Aorta (tissue), 5 donors: ENCODE measurements around the gene FAM3A. TPM values are rescaled to one million over a fixed set of nuclear protein-coding genes. Genes with fewer than 3 reads are reported as not detected.

Experiments
- ATAC-seq: fragments of 200-7000 bp; cut with Tn5 transposase; one replicate; pipeline ENCODE4 v1.9.1; 2022; ENCODE audit warnings: moderate library complexity; ENCODE audit not compliant: low FRiP score
- DNase-seq, 2 donors: peaks; one replicate each; pipeline ENCODE4 v3.0.0-alpha.2; 2020
- H3K27ac ChIP-seq, 2 donors: one replicate each; pipeline ENCODE4 v1.5.1; 2013; ENCODE audit warnings: low read length in 2 of 2, mild to moderate bottlenecking in 2 of 2, moderate library complexity in 2 of 2, control low read depth in 1 of 2, inconsistent platforms in 1 of 2, low read depth in 1 of 2
- H3K27me3 ChIP-seq, 2 donors: one replicate each; pipeline ENCODE4 v1.6.1; 2013; ENCODE audit warnings: control low read depth in 1 of 2, low read length in 1 of 2, mild to moderate bottlenecking in 1 of 2, moderate library complexity in 1 of 2; ENCODE audit not compliant: insufficient read depth in 2 of 2, control insufficient read depth in 1 of 2
- H3K36me3 ChIP-seq, 2 donors: one replicate each; pipeline ENCODE4 v1.6.1; 2013; ENCODE audit warnings: control low read depth in 1 of 2, low read length in 1 of 2, mild to moderate bottlenecking in 1 of 2; ENCODE audit not compliant: insufficient read depth in 2 of 2, control insufficient read depth in 1 of 2
- H3K4me1 ChIP-seq, 2 donors: one replicate each; pipeline ENCODE4 v1.6.1; 2013; ENCODE audit warnings: low read length in 2 of 2, control low read depth in 1 of 2, mild to moderate bottlenecking in 1 of 2, moderate library complexity in 1 of 2; ENCODE audit not compliant: insufficient read depth in 2 of 2, control insufficient read depth in 1 of 2
- H3K4me3 ChIP-seq, 2 donors: one replicate each; pipeline ENCODE4 v1.5.1; 2013; ENCODE audit warnings: low read length in 2 of 2, control low read depth in 1 of 2, mild to moderate bottlenecking in 1 of 2
- H3K9me3 ChIP-seq: one replicate; pipeline ENCODE4 v1.6.1; 2013; ENCODE audit warnings: mild to moderate bottlenecking, low read length; ENCODE audit not compliant: control insufficient read depth
- WGBS, 2 donors: extraction: QIAGEN DNeasy Blood & Tissue Kit; methylation state at CpG; one replicate each; pipeline ENCODE4 v1.1.7; 2013; 5-methylcytosine and 5-hydroxymethylcytosine counted together
- intact Hi-C, 2 donors: fragments of 100-400 bp; cut with DNase I; formaldehyde crosslinking; loops; one replicate each; pipeline versions ENCODE4 v1.14.2 to v1.15.0; 2022
- polyA plus RNA-seq, 2 donors: library from polyadenylated mRNA; stranded (reverse); fragments of 200-250 nt; gene quantifications; one replicate each; pipeline ENCODE4 v1.2.3, GENCODE V29; 2013
- total RNA-seq, 2 donors: library from RNA; stranded (reverse); fragmentation: NEBNext Ultra II Directional; extraction: Animal tissue kit (Norgen Biotek cat#: 25700); gene quantifications; one replicate each; pipeline ENCODE4 v1.2.1, GENCODE V29; 2021
- donor health status: healthy with polysubstance abuse.
- donor health status: Bipolar disorder and iron deficiency.
- donor health status: DM: no; HTN: no; CAD: no.
- donor health status: DM: no; HTN: no; CAD: no.
- donor health status: DM: yes; HTN: yes; CAD: no.

FAM3A gene
- total and polyA plus RNA-seq, 4 donors: 26.1 to 101 (median 38.0) TPM

DNA sequence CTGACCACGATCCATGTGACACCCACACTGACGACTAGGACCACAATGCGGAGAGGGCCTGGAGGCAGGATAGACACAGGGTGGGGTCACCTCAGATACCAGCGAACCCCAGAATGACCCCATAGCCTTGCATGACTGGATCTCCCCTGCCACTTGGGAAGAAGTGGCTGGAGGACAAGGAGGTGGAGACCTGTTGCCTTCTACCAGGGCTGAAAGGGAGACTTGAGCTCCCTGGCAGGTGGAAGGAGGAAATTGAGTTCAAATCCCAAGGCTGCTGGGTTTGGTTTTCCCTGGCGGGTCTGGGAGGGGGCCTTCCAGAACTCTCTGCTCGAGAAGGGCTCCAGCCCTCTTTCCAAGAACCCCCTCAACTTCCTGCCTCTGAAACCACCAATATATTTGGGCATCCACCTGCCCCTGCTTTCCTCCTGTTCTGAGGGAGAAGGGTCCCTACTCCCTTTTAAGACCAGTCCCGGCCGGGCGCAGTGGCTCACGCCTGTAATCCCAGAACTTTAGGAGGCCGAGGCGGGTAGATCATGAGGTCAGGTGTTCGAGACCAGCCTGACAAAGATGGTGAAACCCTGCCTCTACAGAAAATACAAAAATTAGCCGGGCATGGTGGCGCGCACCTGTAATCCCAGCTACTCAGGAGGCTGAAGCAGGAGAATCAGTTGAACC lies 3.0 kb downstream of the FAM3A start:
- Histone ChIP-seq H3K27ac (no peak overlapping the region), H3K27me3 (no peaks in the 10 kb centered on the region), H3K36me3 (no peaks in the 10 kb centered on the region), H3K4me3 (no peak overlapping the region), H3K4me1 (no peaks in the 10 kb centered on the region), H3K9me3 (no peaks in the 10 kb centered on the region)
- DNase-seq (no peak), ATAC-seq (no peak)
- intact Hi-C loops: no loop called here
- 89 to 95% methylated on average over 16 of the region's 16 CpGs for WGBS, 2 donors

DNA sequence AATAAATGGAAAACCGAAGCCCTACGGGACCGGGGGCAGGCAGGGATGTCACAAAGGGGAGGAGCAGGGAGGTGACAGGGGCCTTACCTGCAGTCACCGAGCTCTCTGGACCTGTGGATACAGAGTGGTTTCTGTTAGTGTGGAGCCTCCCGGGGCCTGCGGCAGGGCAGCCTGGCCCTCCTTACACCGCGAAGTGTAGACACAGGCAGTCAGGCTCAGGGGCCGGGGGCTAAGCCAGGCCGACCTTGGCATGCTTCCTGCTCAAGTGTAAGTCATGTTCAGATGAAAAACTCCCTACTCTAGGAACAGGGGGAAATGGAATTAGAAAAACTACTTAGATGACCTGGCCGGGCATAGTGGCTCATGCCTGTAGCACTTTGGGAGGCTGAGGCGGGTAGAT lies 4.3 kb downstream of the FAM3A start:
- Histone ChIP-seq H3K9me3 (no peaks in the 10 kb centered on the region), H3K4me1 (no peaks in the 10 kb centered on the region), H3K4me3 (no peak overlapping the region), H3K27ac (no peak overlapping the region), H3K27me3 (no peaks in the 10 kb centered on the region), H3K36me3 (peaks cover 0 to 4% of the 10 kb centered on the region in 2 donors)
- WGBS, 2 donors: 69 to 82% methylated on average over 12 of the region's 12 CpGs
- DNase-seq (no peak), ATAC-seq (no peak)
- intact Hi-C loops: no loop called here

DNA sequence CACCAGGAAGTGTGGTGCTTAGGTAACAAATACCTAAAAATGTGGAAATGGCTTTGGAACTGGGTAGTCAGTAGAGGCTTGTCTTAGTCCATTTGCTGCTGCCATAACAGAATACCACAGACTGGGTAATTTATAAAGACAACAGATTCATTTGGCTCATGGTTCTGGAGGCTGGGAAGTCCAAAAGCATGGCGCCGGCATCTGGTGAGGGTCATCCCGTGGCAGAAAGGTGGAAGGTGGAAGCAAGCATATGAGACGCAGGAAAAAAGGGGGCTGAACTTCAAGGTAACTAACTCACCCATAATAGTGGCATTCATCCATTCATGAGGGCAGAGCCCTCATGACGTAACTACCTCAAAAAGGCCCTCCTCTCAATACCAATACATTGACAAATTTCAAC lies 6.6 kb downstream of the FAM3A start:
- H3K36me3 ChIP-seq: peaks cover 0 to 4% of the 10 kb centered on the region in 2 donors
- 93 to 96% methylated on average over 5 of the region's 5 CpGs for WGBS, 2 donors
- intact Hi-C loops: no loop called here

DNA sequence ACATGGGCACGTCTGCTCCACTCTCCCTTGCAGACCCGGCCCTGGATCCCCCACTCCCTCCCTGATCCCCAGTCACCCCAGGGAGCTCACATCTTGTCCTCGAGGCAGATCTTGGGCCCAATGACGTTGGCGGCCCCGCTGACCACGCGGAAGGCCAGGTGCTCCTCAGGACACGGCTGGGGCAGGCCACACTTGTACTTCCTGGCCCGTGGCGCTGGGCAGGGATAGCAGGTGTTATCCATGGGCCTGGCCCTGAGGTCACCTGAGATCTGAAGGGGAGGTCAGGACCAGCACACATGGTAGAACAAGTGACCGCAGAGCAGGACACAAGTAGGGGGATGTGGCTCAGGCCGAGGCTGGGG lies 7.7 kb downstream of the FAM3A start:
- ATAC-seq (no peak), DNase-seq (no peak)
- Histone ChIP-seq H3K27ac (no peak overlapping the region), H3K9me3 (no peaks in the 10 kb centered on the region), H3K4me3 (no peak overlapping the region), H3K27me3 (no peaks in the 10 kb centered on the region), H3K4me1 (no peaks in the 10 kb centered on the region), H3K36me3 (peaks cover 0 to 4% of the 10 kb centered on the region in 2 donors)
- WGBS, 2 donors: 85 to 86% methylated on average over 13 of the region's 13 CpGs
- intact Hi-C loops: no loop called here

More for the DNA sequence above, 6.6 kb downstream of the FAM3A start:
- Histone ChIP-seq H3K27me3 (no peaks in the 10 kb centered on the region), H3K4me3 (no peak overlapping the region), H3K4me1 (no peaks in the 10 kb centered on the region), H3K9me3 (no peaks in the 10 kb centered on the region), H3K27ac (no peak overlapping the region)
- DNase-seq (no peak), ATAC-seq (no peak)

DNA sequence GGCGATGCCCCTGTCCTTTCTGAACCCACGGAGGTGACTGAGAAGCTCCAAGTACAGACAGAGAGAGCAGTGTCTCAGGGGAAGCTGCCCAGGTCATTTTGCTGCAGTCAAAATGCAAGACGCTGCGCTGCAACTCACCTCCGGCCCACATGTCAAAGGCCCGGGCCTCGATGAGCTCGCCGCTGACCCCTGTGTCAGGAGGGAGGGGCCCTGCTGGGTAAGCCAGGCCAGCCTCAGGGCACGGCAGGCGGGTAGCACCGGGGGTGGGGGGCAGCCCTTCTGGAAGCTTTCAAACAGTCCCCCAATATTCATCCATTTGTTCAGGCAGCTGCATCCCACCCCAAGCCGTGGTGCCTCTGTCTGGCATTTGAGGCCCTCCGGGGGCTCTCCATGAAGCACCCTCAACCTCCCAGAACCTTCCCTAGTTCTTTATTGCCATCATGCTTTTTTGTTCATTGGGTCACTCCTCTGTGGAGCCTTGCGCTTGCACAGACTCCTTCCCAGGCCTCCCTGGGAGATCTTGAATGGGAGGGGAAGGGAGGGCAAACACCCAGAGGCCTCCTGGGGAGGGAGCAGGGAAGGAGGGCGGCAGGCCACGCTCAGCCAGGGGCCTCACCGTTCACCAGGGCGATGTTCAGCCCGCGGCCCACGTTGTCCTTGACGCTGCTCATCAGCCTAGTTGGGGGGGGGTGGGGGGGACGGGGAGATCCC lies 8.2 kb downstream of the FAM3A start:
- DNase-seq: no peak
- intact Hi-C loops: no loop called here
- H3K36me3 ChIP-seq: peaks cover 0 to 4% of the 10 kb centered on the region in 2 donors

DNA sequence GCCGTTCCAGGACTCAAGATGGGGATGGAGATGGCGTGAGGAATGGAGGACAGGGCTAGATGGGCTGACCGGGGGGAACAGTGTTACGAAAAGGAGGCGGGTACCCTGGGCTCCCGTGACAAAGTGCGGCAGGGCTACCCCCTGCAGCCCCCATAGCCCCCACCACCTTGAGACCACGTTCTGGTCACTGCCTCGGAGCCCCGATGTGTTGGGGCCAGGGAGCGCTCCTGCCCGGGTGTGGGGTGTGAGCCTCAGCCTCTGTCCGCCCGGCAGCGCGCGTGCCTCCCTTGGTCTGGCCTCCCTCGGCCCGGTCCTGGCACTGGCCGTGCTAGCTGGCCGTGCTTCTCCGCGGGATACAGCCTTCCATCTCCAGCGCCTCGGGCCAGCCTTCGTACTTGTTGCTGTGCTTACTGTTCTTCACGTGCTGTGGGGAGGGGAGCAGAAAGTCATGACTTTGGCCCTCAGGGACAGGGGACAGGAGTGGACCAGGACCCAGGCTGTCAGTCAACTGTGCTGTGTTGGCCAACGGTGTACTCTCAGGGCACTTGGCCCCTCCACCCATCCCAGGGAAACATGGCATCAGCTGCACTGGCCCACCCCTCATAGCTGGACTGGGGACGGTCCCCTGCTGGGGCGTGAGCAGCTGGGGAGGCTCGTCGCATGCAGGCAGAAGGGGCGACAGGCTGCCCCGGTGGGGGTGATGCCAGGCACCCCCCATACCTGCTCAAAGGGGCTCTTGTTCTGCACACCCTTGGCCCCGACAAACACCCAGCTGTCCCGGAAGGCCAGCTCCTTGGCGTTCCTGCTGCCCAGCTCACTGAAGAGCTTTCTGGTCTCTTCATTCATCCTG lies 9.3 kb downstream of the FAM3A start:
- ATAC-seq: no peak
- WGBS, 2 donors: 92 to 93% methylated on average over 37 of the region's 37 CpGs

More for the DNA sequence above, 8.2 kb downstream of the FAM3A start:
- H3K27me3 ChIP-seq: no peaks in the 10 kb centered on the region
- H3K4me3 ChIP-seq: no peak overlapping the region
- no peaks in the 10 kb centered on the region for H3K4me1 ChIP-seq
- 79 to 82% methylated on average over 20 to 24 of the region's 24 CpGs for WGBS, 2 donors
- no peak overlapping the region for H3K27ac ChIP-seq
- no peak for ATAC-seq
- H3K9me3 ChIP-seq: no peaks in the 10 kb centered on the region

DNA sequence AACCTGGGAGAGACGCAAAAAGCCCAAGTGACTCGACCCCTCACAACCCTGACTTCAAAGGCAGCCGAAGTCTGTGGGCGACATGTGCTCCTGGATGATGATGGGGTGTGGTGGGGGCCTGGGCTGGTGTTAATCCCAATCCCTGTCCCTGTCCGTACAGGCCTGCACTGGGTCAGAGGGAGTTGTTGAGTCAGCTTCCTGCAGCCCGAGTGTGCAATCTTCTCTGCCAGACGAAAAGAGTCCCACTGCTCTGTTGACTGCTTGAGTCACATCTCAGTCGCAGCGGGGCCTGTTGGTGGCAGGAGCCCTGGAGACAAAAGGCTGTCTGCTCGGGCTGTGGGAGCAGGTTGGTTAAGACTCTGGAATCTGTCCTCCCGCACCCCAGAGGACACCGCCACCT lies 10.3 kb downstream of the FAM3A start:
- Histone ChIP-seq H3K9me3 (no peaks in the 10 kb centered on the region), H3K36me3 (peaks cover 0 to 4% of the 10 kb centered on the region in 2 donors), H3K27ac (no peak overlapping the region), H3K4me3 (no peak overlapping the region), H3K4me1 (no peaks in the 10 kb centered on the region), H3K27me3 (no peaks in the 10 kb centered on the region)
- intact Hi-C loops: no loop called here
- DNase-seq: no peak
- ATAC-seq: no peak
- WGBS, 2 donors: 71 to 78% methylated on average over 12 of the region's 12 CpGs

More for the DNA sequence above, 9.3 kb downstream of the FAM3A start:
- Histone ChIP-seq H3K4me1 (no peaks in the 10 kb centered on the region), H3K4me3 (no peak overlapping the region), H3K9me3 (no peaks in the 10 kb centered on the region), H3K36me3 (peaks cover 0 to 4% of the 10 kb centered on the region in 2 donors), H3K27ac (no peak overlapping the region), H3K27me3 (no peaks in the 10 kb centered on the region)
- intact Hi-C loops: no loop called here
- no peak for DNase-seq

DNA sequence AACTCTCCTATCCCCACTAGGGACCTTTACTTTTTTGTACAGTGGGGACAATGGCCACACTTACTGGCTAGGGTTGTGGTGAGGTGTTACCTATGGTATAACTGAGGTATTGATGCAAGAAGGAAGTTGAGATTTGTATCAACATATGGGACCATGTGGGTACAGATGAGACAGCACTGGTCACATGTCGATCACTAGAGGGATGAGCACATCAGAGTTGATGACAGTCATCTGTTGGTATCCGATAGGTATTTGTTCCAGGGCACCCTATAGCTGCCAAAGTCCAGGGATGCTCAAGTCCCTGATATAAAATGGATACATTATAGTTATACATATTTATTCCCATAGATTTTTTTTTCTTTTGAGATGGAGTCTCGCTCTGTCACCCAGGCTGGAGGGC lies 13.0 kb downstream of the FAM3A start:
- peaks cover 0 to 4% of the 10 kb centered on the region in 2 donors for H3K36me3 ChIP-seq
- no peaks in the 10 kb centered on the region for H3K4me1 ChIP-seq
- H3K4me3 ChIP-seq: no peak overlapping the region
- H3K27me3 ChIP-seq: no peaks in the 10 kb centered on the region
- no peak overlapping the region for H3K27ac ChIP-seq
- no peak for ATAC-seq
- no peak for DNase-seq
- 91 to 96% methylated on average over 3 of the region's 3 CpGs for WGBS, 2 donors
- intact Hi-C loops: no loop called here
- no peaks in the 10 kb centered on the region for H3K9me3 ChIP-seq
